Right renal pelvis (tissue), 4 donors: ENCODE measurements around the gene ZNF273. TPM values are rescaled to one million over a fixed set of nuclear protein-coding genes. Genes with fewer than 3 reads are reported as not detected.
"Not testable (repeated sequence)": the region's sequence is repeated elsewhere in the genome, so short reads cannot be mapped to it uniquely, and the experiment has no call there.

Experiments used
- DNase-seq, 4 donors: peaks; one replicate each; pipeline ENCODE4 v3.0.0-alpha.2; 2013; ENCODE audit warnings: low read depth in 4 of 4, low spot score in 3 of 4, missing footprints in 1 of 4
- polyA plus RNA-seq, 4 donors: library from polyadenylated mRNA; unstranded; fragments of 120-200 nt; gene quantifications; one replicate each; pipeline ENCODE4 v1.2.1, GENCODE V29; 2013; ENCODE audit not compliant: insufficient read length in 4 of 4

ZNF273 gene
- 10 to 100 TPM; 10.3 to 13.6 (median 12.8) TPM for polyA plus RNA-seq

- DNase-seq, result peak in 3 of 4 donors; percentile 73 to 80 (median 80)
These were observed at the start of gene ZNF273 for GRCh38 chr7:64902806-64903721. Gene ZNF273, plus strand, starts transcription at chr7:64903273. Its CDS starts 45 bp downstream, at chr7:64903318.

- no peak for DNase-seq
These were observed 49.4 kb upstream of the ZNF273 start for GRCh38 chr7:64853679-64854078.

DNA sequence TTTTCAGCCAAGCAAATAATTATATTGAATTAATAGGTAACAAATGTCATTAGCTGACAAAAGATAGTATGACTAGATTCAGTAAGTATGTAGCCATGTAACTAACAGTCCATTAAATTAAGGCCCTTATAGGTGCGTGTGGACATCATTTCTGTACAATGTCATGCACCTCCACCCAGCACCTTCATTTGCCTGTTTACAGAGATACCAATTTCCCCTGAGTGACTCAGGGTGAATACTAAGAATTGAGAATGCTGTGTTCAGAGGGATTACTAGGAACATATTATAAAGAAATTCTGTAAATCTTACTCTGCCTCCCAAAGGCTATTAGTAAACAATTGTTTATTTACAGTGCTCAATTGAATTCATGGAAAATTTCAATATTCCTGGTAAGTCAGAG, 48.1 kb upstream of the ZNF273 start:
- no peak for DNase-seq

- DNase-seq, result no peak
These were observed 40.1 kb upstream of the ZNF273 start for GRCh38 chr7:64863021-64863420.

DNA sequence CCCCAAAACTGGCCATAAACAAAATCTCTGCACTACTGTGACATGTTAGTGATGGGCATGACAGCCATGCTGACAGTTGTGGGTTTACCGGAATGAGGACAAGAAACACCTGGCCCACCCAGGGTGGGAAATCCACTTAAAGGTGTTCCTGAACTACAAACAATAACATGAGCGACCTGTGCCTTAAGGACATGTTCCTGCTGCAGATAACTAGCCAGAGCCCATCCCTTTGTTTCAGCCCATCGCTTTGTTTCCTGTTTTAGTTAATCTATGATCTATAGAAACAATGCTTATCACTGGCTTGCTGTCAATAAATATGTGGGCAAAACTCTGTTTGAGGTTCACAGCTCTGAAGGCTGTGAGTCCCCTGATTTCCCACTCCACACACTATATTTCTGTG, 39.5 kb upstream of the ZNF273 start:
- DNase-seq, result not testable (repeated sequence)

- no peak for DNase-seq
These were observed 39.1 kb upstream of the ZNF273 start for GRCh38 chr7:64863969-64864368.

- DNase-seq, result no peak
These were observed 35.1 kb upstream of the ZNF273 start for GRCh38 chr7:64867863-64868440.

GRCh38 chr7:64868499-64868898, 34.6 kb upstream of the ZNF273 start:
- no peak for DNase-seq

- DNase-seq, result no peak
These were observed 33.9 kb upstream of the ZNF273 start for GRCh38 chr7:64869121-64869725.

GRCh38 chr7:64869912-64870562, 33.0 kb upstream of the ZNF273 start:
- no peak for DNase-seq

GRCh38 chr7:64870656-64871055, 32.4 kb upstream of the ZNF273 start:
- no peak for DNase-seq

- no peak for DNase-seq
These were observed 31.3 kb upstream of the ZNF273 start for GRCh38 chr7:64871761-64872160.

DNA sequence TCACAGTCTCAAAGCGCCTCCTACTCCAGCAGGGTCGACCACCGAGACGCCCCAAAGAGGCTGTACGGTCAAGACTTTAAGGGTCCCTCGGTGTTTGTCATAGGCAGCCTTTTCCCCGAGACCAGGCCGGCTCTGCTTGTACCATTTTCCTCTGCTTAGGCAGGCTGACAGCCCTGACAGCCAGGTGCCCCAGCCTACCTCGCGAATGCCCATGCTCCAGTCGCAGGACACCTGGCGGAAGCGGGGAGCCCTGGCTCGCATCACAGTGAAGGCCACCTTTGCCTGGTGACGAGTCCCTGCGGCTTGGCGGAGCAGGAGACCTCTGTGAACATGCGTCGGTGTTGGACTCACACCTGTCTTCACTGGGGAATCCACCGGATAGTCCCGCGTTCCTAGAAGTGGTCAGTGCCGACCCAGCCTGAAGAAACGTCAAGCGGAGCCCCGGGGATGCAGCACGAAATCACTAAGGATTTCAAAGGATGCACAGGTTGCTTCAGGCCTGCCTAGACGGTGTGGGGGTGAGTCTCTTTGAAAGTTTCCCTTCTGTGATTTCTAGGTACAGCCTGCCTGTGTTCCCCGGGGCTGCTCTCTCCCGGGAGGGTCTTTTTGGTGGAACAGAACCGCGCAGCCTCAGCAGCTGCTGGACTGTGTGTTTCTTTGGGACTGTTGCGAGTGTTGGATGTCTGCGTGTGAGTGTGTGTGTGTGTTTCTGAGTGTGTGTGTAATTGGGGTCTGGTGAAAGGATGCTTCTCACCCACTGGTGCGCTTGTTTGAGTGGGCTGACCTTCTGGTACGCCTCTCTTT, 30.5 kb upstream of the ZNF273 start:
- no peak for DNase-seq

DNA sequence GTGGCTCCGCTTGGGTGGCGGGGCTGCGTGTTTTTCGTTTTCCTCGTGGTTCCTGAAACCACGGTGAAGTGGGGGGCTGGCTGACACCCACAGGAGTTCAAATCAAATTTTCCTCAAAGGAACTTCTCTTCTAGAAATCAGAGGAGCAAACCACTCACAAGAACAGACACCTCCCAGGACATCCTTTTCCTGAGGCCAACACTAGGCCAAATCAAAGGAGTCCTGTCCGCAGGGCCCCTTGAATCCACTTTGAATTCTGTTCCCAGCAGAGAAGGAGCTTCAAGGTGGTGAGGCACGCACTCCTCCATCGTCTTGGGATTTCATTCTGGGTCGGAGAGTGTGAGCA, 29.9 kb upstream of the ZNF273 start:
- DNase-seq, result no peak

GRCh38 chr7:64873517-64873916, 29.6 kb upstream of the ZNF273 start:
- DNase-seq, result no peak

- no peak for DNase-seq
These were observed 29.0 kb upstream of the ZNF273 start for GRCh38 chr7:64874114-64874513.

DNA sequence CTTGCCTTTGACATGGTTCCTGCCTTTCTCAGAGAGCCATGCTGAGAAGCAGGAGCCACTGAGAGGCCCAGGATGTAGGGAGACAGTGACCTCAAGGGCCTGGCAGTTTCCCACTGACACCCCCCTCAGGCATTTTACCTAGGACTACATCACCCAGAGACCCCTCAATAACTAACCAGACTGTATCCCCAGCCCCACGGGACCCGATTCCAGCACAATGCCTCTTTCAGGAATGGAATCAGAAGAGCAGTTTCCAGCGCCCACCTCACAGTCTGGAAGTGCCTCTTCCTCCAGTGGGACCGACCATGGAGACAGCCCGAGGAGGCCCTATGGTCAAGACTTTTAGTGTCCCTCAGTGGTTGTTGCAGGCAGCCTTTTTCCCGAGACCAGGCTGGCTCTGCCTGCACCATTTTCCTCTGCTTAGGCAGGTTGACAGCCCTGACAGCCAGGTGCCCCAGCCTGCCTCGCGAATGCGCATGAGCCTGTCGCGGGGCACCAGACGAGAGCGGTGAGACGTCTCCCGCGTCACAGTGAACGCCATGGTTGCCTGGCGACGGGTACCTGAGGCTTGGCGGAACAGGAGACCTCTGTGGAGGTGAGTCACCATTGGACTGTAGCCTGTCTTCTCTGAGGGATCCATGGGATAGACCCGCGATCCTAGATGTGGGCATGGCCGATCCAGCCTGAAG, 28.4 kb upstream of the ZNF273 start:
- no peak for DNase-seq

- DNase-seq, result no peak
These were observed 27.8 kb upstream of the ZNF273 start for GRCh38 chr7:64875258-64875657.

- no peak for DNase-seq
These were observed 27.2 kb upstream of the ZNF273 start for GRCh38 chr7:64875658-64876406.
